Hippocampal formation (tissue), 2 donors: ENCODE data around the gene TPM2.
"Not testable (repeated sequence)": the region's sequence is repeated elsewhere in the genome, so short reads cannot be mapped to it uniquely, and the experiment has no call there.

Experiments
- DNase-seq, 2 donors: peaks; one replicate each; lab custom pipeline; 2025; lab: John Stamatoyannopoulos, UW

TPM2 gene

GRCh38 chr9:35656348-35656747 lies 33.4 kb downstream of the TPM2 start:
- DNase-seq, result no peak

GRCh38 chr9:35653611-35654010 lies 36.1 kb downstream of the TPM2 start:
- DNase-seq, result no peak

GRCh38 chr9:35652829-35653209 lies 36.9 kb downstream of the TPM2 start:
- DNase-seq, result no peak

- DNase-seq, result no peak
These were observed 37.5 kb downstream of the TPM2 start for GRCh38 chr9:35651956-35652828.

GRCh38 chr9:35650341-35651158 lies 39.2 kb downstream of the TPM2 start, which contains the start of gene SIT1:
TSS of gene SIT1 (minus strand) at chr9:35650931. CDS start at chr9:35650853, 78 bp downstream.
- no peak for DNase-seq

GRCh38 chr9:35649431-35650340 lies 40.0 kb downstream of the TPM2 start:
- DNase-seq, result no peak

- peak; percentile 72 to 88 for DNase-seq
These were observed 43.0 kb downstream of the TPM2 start for GRCh38 chr9:35646533-35647265.

GRCh38 chr9:35646153-35646532 lies 43.6 kb downstream of the TPM2 start:
- DNase-seq, result peak in 1 of 2 donors; percentile 39

- DNase-seq, result not testable (repeated sequence)
These were observed 44.0 kb downstream of the TPM2 start for GRCh38 chr9:35645736-35646135.

- no peak for DNase-seq
These were observed 46.7 kb downstream of the TPM2 start for GRCh38 chr9:35643046-35643445.

GRCh38 chr9:35641478-35641877 lies 48.2 kb downstream of the TPM2 start:
- DNase-seq, result not testable (repeated sequence)

- DNase-seq, result not testable (repeated sequence)
These were observed 49.3 kb downstream of the TPM2 start for GRCh38 chr9:35640431-35640830.

GRCh38 chr9:35639631-35640030 lies 50.1 kb downstream of the TPM2 start:
- DNase-seq, result no peak

GRCh38 chr9:35639225-35639624 lies 50.5 kb downstream of the TPM2 start:
- not testable (repeated sequence) for DNase-seq

GRCh38 chr9:35638751-35639150 lies 51.0 kb downstream of the TPM2 start:
- not testable (repeated sequence) for DNase-seq

- DNase-seq, result not testable (repeated sequence)
These were observed 52.2 kb downstream of the TPM2 start for GRCh38 chr9:35637427-35637955.

GRCh38 chr9:35636877-35637246 lies 52.9 kb downstream of the TPM2 start:
- DNase-seq, result not testable (repeated sequence)

GRCh38 chr9:35636135-35636876 lies 53.4 kb downstream of the TPM2 start:
- DNase-seq, result no peak

- no peak for DNase-seq
These were observed 54.0 kb downstream of the TPM2 start for GRCh38 chr9:35635730-35636129.
